Embryonic facial prominence (tissue), 1 donor: ENCODE data around the gene MAP1A.
"Not testable (repeated sequence)": the region's sequence is repeated elsewhere in the genome, so short reads cannot be mapped to it uniquely, and the experiment has no call there.

Experiments
- DNase-seq: peaks from one replicate; pipeline ENCODE4 v3.0.0-alpha.2; 2016; ENCODE audit errors: extremely low spot score

The MAP1A gene

DNA sequence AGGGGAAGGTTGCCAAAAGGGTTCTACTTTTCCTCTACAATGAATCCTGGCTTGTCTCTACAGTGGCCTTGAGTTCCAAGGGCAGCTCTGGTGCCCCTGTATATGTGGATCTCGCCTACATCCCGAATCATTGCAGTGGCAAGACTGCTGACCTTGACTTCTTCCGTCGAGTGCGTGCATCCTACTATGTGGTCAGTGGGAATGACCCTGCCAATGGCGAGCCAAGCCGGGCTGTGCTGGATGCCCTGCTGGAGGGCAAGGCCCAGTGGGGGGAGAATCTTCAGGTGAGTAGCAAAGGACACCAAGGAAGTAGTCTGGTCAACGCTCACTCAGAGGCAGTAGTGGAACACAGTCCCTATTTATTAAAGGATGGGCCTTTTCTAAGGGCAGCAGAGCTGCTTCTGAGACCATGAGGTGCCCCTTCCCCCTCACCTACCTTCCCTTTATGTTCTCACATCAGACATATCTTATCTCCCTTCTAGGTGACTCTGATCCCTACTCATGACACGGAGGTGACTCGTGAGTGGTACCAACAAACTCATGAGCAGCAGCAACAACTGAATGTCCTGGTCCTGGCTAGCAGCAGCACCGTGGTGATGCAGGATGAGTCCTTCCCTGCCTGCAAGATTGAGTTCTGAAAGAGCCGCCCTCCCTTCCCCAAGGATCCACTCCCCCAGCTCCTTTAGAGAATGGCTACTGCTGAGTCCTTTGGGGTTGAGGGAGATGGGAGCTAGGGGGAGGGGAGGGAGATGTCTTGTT lies 12.4 kb downstream of the MAP1A start:
- DNase-seq: no peak

DNA sequence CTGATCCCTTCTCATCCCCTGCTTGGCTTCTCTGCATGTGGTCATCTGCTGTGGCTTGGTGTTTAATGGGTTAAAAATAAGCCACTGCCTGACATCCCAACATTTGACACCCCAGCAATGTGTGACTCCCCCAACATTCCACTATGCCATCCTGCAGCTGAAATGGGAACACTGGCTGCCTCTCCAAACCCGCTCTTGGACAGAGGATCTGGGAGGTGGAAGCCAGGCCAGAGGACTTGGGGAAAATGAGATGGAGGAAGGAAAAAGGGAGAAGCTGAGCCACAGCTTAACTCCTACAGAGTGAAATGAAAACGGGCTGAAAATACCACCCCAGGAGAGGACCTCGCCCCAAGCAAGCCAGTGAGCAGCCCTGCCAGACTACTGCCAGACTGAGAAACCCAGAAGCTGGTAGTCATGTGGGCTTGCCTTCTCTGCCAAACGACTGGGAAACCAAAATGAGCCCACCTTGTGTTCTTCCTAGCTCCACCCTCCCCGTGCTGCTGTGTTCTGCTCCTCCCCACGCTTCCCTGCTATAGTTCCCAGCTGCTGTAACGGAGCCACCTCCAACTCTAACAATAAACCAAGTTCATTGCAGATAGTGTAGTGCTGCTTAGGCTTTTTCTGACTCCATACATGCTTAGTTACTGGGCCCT lies 13.7 kb downstream of the MAP1A start:
- DNase-seq: no peak

DNA sequence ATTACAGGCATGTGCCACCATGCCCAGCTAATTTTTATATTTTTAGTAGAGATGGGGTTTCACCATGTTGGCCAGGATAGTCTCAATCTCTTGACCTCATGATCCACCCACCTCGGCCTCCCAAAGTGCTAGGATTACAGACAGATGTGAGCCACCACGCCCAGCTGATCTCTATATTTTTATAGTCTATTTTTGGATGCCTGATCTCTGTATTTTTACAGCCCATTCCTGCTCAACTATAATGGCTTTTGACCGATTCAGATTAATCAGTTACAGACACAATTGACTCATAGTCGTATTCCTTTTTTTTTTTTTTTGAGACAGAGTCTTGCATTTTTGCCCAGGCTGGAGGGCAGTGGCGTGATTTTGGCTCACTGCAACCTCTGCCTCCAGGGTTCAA lies 15.4 kb downstream of the MAP1A start:
- not testable (repeated sequence) for DNase-seq

DNA sequence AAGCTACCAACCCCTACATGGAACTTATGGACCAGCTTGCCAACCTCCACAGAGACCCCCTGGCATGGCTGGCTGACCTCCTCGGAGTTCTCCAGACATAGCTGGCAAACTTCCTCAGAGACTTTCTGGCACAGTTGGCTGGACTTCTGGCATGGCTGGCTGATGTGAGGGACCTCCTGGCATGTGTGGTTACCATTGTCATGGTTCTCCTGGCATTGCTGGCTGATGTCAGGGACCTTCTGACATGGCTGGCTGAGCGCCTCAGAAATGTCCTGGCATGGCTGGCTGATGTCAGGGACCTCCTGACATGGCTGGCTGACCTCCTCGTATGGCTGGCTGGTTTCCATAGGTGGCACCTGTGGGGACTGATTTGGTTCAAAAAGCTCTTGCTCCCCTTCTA lies 17.5 kb downstream of the MAP1A start:
- DNase-seq: no peak

DNA sequence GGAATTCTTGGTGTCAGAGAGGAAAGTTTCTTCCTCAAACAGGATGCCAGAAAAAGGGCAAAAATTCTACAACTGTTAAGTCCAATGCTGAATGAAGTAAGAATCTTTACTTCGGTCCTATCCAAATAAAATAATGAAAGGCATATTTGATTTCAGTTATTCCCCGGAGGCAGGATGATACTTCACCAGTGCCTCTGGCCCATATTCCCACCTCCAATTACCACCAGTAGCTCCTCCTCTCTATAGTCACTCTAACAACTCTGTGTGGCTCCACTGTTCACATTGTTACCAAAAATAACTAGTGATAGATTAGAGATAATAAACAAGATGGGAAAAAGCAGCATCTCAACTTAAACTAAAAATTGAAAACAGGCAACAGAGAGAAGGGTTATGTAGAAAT lies 20.7 kb downstream of the MAP1A start:
- DNase-seq: no peak

DNA sequence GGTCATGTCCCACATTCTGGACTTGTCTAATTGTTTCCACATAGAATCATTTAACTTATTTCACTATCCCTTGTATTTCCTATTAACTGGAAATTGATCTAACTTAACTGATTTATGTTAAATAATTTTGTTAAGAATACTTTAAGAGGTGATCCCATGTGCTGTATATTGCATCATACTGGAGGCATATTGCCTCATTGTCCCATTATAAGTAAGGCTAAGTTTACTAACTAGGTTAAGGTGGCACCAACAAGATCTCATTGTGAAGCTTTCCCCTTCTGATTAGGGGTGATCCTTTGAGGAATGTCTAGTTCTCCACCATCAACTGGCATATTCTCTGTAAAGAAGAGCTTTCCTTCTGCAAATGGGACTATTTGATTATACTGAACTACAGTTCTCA lies 24.4 kb downstream of the MAP1A start:
- no peak for DNase-seq

DNA sequence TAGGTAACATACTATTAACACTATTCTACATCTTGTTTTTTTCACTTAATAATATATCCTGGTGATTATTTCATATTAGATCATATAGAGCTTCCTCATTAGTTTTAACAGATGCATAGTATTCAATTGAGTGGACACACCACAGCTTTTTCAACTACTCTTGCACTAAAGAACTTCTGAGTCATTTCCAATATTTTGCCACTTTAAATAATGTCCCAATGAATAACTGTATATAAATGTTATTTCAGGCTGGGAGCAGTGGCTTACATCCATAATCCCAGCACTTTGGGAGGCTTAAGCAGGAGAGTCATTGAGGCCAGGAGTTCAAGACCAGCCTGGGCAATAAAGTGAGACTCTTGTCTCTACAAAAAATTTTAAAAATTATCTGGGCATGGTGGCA lies 26.9 kb downstream of the MAP1A start:
- DNase-seq: no peak

DNA sequence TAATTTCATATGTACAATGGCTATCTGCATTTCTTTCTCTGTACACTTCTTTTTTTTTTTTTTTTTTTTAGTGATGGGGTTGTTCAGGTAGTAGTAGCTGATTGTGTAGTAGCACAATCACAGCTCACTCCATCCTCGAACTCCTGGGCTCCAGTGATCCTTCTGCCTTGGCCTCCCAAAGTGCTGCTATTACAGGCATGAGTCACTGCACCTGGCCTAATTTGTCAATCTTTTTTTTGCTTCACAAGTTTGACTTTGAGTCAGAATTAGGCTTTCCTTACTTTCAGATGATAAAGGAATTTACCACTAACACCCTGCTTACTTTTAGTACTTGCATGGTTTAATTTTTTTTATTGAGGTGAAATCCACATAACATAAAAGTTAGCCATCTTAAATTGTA lies 28.0 kb downstream of the MAP1A start:
- no peak for DNase-seq

DNA sequence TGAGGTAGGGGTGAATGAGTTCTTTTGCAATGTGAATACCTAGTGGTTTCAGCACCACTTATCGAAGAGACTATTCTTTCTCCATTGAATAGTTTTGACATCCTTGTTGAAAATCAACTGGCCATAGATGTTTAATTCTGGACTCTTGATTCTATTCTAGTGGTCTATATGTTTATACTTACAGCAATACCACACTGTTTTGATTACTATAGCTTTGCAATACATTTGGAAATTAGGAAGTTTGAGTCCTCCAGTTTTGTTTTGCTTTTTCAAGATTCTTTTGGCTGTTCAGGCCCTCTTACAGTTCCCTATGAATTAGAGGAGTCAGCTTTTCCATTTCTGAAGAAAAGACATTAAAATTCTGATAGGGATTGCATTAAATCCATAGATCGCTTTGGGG lies 30.1 kb downstream of the MAP1A start:
- DNase-seq: no peak

DNA sequence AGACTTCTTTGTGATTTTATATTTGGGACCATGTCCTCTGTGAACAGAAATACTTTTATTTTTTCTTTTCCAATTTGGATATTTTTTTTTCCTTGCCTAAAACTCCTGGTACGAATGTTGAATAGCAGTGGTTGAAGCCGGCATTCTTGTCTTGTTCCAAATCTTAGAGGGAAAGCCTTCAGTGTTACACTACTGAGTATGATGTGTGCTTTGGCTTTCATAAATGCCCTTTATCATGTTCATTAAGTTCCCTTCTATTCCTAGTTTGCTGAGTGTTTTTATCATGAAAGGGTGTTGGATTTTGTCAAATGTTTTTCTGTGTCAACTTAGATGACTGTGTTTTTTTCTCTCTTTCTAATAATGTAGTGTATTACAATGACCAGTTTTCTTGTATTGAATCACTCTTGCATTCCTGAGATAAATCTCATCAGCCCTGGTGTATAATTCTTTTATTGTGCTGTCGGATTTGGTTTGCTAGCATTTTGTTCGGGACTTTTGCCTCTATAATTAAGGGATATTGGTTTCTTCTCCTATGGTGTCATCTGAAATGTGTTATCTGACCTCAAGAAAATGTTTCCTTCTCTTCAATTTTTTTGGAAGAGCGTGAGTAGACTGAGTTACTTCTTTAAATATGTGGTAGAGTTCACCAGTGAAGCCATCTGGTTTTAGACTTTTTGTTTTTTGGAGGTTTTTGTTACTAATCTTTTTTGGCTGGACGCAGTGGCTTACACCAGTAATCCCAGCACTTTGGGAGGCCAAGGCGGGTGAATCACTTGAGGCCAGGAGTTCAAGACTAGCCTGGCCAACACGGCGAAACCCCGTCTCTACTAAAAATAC lies 33.3 kb downstream of the MAP1A start:
- DNase-seq: no peak

DNA sequence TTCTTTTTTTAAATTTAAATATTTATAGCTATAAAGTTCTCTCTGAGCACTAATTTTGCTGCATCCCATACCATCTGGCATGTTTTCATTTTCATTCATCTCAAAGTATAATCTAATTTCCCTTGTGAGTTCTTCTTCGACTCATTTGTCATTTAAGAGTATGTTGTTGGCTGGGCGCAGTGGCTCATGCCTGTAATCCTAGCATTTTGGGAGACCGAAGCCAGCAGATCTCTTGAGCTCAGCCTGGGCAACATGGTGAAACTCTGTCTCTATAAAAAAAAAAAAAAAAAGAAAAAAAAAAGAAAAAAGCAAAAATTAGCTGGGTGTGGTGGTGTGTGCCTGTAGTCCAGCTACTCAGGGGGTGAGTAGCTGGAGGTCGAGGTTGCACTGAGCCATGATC lies 34.8 kb downstream of the MAP1A start:
- no peak for DNase-seq

DNA sequence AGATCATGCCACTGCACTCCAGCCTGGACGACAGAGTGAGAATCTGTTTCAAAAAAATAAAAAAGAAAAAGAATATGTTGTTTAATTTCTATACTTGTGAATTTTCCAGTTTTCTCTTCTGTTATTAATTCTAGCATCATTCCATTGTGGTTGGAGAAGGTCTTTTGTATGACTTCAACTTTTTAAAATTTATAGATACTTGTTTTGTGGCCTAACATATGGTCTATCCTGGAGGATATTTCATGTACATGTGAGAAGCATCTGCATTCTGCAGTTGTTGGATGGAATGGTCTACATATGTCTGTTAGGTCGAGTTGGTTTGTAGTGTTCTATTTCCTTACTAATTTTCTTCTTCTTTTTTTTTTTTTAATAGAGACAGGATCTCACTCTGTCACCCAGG lies 35.6 kb downstream of the MAP1A start:
- DNase-seq: no peak

DNA sequence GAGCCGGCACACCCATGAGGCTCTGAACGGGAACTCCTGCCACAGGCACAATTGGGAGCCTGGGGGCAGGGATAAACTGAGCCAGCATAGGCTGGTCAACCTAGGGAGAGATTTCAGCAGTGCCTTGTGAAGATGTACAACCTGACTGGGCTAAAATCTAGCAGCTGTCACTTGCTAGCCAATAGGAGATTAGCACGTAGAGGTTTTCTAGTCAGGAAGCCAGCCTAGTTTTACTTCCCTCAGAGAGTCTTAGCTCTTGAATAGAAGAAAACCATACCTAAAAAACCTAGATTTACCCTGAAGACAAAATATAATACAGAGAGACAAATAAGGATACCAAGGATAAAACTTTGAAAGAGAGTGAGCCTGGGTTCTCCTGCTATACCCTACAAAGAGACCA lies 45.3 kb downstream of the MAP1A start:
- DNase-seq: not testable (repeated sequence)

DNA sequence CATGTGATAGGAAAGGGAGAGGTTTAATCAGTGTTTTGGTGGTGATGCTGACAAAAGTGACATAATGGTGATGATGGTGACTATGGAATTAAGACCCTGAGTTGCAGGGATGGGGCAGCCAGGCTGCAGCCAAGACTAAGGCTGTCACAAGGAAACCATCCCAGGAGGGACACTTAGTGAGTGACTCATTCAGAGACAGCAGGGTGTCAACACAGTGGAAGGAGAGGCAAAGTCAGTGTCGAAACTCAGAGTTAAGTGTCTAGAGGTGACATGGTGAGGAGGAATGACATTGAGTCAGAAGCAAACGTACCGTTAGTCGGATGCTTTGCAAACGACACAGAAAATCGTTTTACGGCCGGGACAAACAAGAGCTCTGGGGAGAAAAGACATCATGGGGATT lies 46.4 kb downstream of the MAP1A start:
- DNase-seq: not testable (repeated sequence)

DNA sequence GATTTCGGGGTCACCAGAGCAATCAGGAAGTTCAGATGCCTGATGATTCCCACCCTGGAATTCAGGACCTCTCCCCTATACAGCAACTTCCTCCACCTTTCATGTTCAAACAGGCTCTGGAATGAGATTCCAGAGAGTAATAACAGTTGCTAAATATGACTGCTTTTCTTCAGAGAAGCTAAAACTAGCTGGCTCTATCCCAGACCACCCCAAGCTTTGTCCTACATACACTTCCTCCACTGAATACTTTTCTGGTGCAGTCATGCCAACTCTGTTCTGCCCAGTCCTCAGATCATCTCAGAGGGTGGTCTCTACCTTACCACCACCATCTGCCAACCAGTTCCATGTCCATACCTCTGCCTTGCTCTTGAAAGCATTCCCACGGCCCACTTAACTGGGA lies 49.2 kb downstream of the MAP1A start:
- DNase-seq: not testable (repeated sequence)

DNA sequence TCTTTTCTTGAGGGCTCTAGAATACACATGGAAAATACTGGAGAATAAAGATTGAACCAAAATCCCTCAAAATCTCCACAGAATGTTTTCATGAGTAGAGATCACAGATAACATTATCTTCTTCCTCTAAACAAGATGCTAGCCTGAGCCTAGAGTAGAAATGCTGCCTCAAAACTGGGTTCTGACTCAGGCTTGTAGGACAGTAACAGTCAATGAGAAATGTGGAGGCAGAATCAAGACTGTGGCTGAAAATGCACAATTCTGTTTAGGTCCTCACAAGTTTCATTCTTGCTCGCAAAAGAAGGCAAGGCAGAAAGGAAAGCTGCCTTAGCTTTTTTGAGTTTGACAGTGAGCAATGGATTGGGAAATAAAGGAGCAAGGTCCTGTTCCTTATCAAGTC lies 57.2 kb downstream of the MAP1A start:
- not testable (repeated sequence) for DNase-seq
